PC-9 (cell line): ENCODE measurements around the gene ZBTB7C. TPM values are rescaled to one million over a fixed set of nuclear protein-coding genes. Genes with fewer than 3 reads are reported as not detected.

Experiments used
- BruUV-seq: library from RNA; stranded (reverse); fragments of 400-500 nt; replicated peaks from 2 replicates; lab custom pipeline; 2021; lab: Mats Ljungman, UMichigan
- CTCF ChIA-PET: fragments of 300-600 bp; sonication (Branson Sonifier 250); formaldehyde crosslinking; loops from one replicate; lab custom pipeline; 2022; ENCODE audit warnings: antibody characterized with exemption; lab: Charles Lee
- POLR2A ChIA-PET: fragments of 300-600 bp; sonication (Branson Sonifier 250); formaldehyde crosslinking; loops from one replicate; lab custom pipeline; 2022; ENCODE audit warnings: antibody characterized with exemption; ENCODE audit not compliant: unreplicated experiment; lab: Charles Lee
- DNase-seq, 2 experiments: peaks; one replicate each; pipeline versions ENCODE4 v3.0.0 to v3.0.0-alpha.2; 2015 to 2022; ENCODE audit warnings: mixed read lengths in 1 of 2
- H2AFZ ChIP-seq: fragments of 200-600 bp; sonication (generic); 2 replicates; pipeline ENCODE4 v1.8.1; 2017; ENCODE audit warnings: antibody characterized with exemption
- H3F3A ChIP-seq: fragments of 200-600 bp; sonication (generic); 2 replicates; pipeline ENCODE4 v1.8.1; 2017; ENCODE audit warnings: antibody characterized with exemption, mild to moderate bottlenecking, low read depth; ENCODE audit not compliant: insufficient read depth
- H3K27ac ChIP-seq: fragments of 200-600 bp; sonication (generic); 2 replicates; pipeline ENCODE4 v1.6.1; 2016; ENCODE audit warnings: mixed run types
- H3K27me3 ChIP-seq: fragments of 200-600 bp; sonication (generic); 2 replicates; pipeline ENCODE4 v1.6.1; 2016; ENCODE audit warnings: low read depth, mixed run types; ENCODE audit not compliant: insufficient read depth
- H3K36me3 ChIP-seq: fragments of 200-600 bp; sonication (generic); 2 replicates; pipeline ENCODE4 v1.6.1; 2016; ENCODE audit warnings: low read depth, mixed run types
- H3K4me1 ChIP-seq: fragments of 200-600 bp; sonication (generic); replicated peaks from 2 replicates; pipeline ENCODE4 v1.6.1; 2016; ENCODE audit warnings: mixed run types; ENCODE audit not compliant: insufficient read depth
- H3K4me2 ChIP-seq: fragments of 200-600 bp; sonication (generic); 2 replicates; pipeline ENCODE4 v1.6.1; 2017; ENCODE audit warnings: mixed run types
- H3K4me3 ChIP-seq: fragments of 200-600 bp; sonication (generic); 2 replicates; pipeline ENCODE4 v1.6.1; 2016; ENCODE audit warnings: mixed run types
- H3K79me2 ChIP-seq: fragments of 200-600 bp; sonication (generic); 2 replicates; pipeline ENCODE4 v1.6.1; 2017; ENCODE audit warnings: low read depth, mixed run types
- H3K9me2 ChIP-seq: fragments of 200-600 bp; sonication (generic); 2 replicates; pipeline ENCODE4 v1.8.1; 2017; ENCODE audit warnings: mild to moderate bottlenecking; ENCODE audit not compliant: insufficient read depth
- H3K9me3 ChIP-seq: fragments of 200-600 bp; sonication (generic); 2 replicates; pipeline ENCODE4 v1.8.1; 2016; ENCODE audit warnings: low read depth; ENCODE audit not compliant: insufficient read depth
- H4K20me1 ChIP-seq: fragments of 200-600 bp; sonication (generic); 2 replicates; pipeline ENCODE4 v1.8.1; 2017; ENCODE audit not compliant: insufficient read depth
- EZH2 ChIP-seq: fragments of 200-600 bp; sonication (generic); IDR thresholded peaks from 2 replicates; pipeline ENCODE4 v1.8.0; 2017; ENCODE audit warnings: antibody characterized with exemption, low read depth
- intact Hi-C: fragments of 100-400 bp; cut with micrococcal nuclease; formaldehyde crosslinking; loops from one replicate; pipeline ENCODE4 v1.10.0; 2022; ENCODE audit not compliant: unreplicated experiment
- total RNA-seq: library from RNA; stranded (reverse); gene quantifications from 2 replicates; pipeline ENCODE4 v1.2.3, GENCODE V29; 2021
- TF ChIP-seq, protein P1 (sequence below): fragments of 200-600 bp; sonication (generic); conservative IDR thresholded peaks from 2 replicates; pipeline ENCODE4 v1.6.1; 2017; ENCODE audit warnings: mixed run types, antibody characterized with exemption, mild to moderate bottlenecking, moderate library complexity

Gene ZBTB7C
- total RNA-seq, 1 experiment from 2014 or later: not detected

DNA sequence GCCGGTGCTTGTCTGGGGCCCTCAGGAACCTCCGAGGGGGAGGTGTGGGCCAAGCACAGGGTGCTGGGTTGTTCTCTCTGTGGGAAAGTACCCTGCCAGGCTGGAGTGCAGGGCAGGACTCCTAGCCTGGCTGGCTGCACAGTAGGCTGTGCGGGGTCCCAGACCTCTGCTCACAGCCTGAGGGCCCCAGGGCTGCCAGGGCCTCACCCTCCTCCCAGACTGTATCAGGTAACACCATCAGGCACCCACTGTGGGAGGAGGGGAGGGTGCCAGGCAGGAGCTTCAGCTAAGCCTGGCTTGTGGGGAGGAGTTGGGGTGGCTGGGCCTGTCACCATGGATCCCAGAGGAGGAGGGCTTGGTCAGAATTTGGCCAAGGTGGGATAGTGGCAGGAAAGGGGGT lies 266.8 kb downstream of the ZBTB7C start:
- H3K36me3 ChIP-seq: no peaks in the 10 kb centered on the region
- H3F3A ChIP-seq: peaks cover 3% of the 10 kb centered on the region; the same call in 1 of the 2 replicates
- no peaks in the 10 kb centered on the region for H3K79me2 ChIP-seq
- CTCF ChIA-PET: no interaction called here
- POLR2A ChIA-PET: no interaction called here
- no peaks in the 10 kb centered on the region; the same call in 1 of the 2 replicates for H3K27me3 ChIP-seq
- no peaks in the 10 kb centered on the region for H3K9me3 ChIP-seq
- H3K4me1 ChIP-seq: peaks cover 47% of the 10 kb centered on the region
- no peak overlapping the region for H2AFZ ChIP-seq
- H3K9me2 ChIP-seq: no peaks in the 10 kb centered on the region
- no TSS peak for BruUV-seq
- no peak for DNase-seq
- no peak overlapping the region for H3K4me3 ChIP-seq
- no peak overlapping the region; the same call in 1 of the 2 replicates for H3K4me2 ChIP-seq
- H4K20me1 ChIP-seq: no peaks in the 10 kb centered on the region
- intact Hi-C loops: no loop called here
- no peak overlapping the region for H3K27ac ChIP-seq
- no peak for TF ChIP-seq EZH2
- TF ChIP-seq, protein P1, sequence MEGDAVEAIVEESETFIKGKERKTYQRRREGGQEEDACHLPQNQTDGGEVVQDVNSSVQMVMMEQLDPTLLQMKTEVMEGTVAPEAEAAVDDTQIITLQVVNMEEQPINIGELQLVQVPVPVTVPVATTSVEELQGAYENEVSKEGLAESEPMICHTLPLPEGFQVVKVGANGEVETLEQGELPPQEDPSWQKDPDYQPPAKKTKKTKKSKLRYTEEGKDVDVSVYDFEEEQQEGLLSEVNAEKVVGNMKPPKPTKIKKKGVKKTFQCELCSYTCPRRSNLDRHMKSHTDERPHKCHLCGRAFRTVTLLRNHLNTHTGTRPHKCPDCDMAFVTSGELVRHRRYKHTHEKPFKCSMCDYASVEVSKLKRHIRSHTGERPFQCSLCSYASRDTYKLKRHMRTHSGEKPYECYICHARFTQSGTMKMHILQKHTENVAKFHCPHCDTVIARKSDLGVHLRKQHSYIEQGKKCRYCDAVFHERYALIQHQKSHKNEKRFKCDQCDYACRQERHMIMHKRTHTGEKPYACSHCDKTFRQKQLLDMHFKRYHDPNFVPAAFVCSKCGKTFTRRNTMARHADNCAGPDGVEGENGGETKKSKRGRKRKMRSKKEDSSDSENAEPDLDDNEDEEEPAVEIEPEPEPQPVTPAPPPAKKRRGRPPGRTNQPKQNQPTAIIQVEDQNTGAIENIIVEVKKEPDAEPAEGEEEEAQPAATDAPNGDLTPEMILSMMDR: no peak

GRCh38 chr18:48140731-48141130 lies 268.5 kb downstream of the ZBTB7C start:
- H3K4me1 ChIP-seq: peaks cover 47% of the 10 kb centered on the region
- H3K9me2 ChIP-seq: no peaks in the 10 kb centered on the region
- H3K36me3 ChIP-seq: no peaks in the 10 kb centered on the region
- H3K27me3 ChIP-seq: no peaks in the 10 kb centered on the region; the same call in 1 of the 2 replicates
- no peak for DNase-seq
- no peaks in the 10 kb centered on the region for H3K79me2 ChIP-seq
- CTCF ChIA-PET: no interaction called here
- no peak overlapping the region for H3K4me3 ChIP-seq
- H2AFZ ChIP-seq: no peak overlapping the region
- H3K9me3 ChIP-seq: no peaks in the 10 kb centered on the region
- no peak for TF ChIP-seq EZH2
- TF ChIP-seq, protein P1: no peak
- no peak overlapping the region for H3K27ac ChIP-seq
- no TSS peak for BruUV-seq
- no peak overlapping the region for H3K4me2 ChIP-seq
- intact Hi-C loops: no loop called here
- H3F3A ChIP-seq: peaks cover 3% of the 10 kb centered on the region; the same call in 1 of the 2 replicates
- H4K20me1 ChIP-seq: no peaks in the 10 kb centered on the region
- POLR2A ChIA-PET: no interaction called here

DNA sequence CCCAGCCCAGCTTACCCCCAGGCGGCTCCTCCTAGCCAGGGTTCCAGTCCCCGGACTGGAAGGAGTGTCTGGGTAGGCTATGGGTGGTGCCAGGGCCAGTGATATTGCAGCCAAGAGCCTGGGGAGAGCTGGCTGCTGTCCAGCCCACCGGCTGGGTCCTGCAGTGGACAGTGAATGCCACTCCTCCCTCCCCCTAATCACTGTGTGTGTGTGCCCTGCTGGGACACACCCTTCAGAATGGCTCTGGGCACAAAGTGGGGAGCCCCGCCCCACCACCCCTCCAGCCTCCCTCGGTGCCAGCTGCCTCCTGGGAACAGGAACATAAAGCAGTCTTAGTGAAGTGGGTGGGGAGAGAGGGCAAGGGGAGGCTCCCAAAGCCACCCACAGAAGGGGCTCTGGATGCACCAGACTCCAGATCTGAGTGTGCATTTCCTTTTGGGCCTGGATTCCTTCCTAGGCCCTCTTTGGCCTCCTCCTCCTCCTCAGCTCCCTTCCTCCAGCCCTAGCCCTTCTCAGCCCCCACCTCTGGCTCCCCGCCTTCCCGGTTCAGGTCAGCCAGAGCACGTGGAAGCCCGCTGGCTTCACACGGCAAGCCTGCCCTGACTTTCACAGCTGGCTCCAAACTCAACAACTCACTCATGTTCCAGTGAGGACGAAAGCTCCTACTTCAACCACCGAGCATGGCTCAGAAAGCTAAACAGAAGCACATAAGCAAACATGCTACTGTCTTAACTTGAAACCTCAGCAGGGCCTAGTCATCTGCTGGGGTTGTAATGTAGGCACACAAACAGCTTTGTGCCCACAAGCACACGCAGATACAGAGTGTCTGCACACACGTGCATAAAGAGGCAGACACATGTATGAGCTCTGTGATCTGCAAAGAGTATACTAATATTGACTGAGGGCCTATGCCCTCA lies 269.5 kb downstream of the ZBTB7C start:
- peaks cover 51% of the 10 kb centered on the region for H3K4me1 ChIP-seq
- H3K9me3 ChIP-seq: no peaks in the 10 kb centered on the region
- H3K4me3 ChIP-seq: no peak overlapping the region
- POLR2A ChIA-PET: no interaction called here
- no peaks in the 10 kb centered on the region for H3K9me2 ChIP-seq
- TF ChIP-seq, protein P1: no peak
- TF ChIP-seq EZH2: no peak
- no peaks in the 10 kb centered on the region for H3K36me3 ChIP-seq
- H3K27ac ChIP-seq: no peak overlapping the region
- peak; percentile 55 to 74 for DNase-seq
- BruUV-seq: no TSS peak
- no peaks in the 10 kb centered on the region for H3K79me2 ChIP-seq
- intact Hi-C loops: no loop called here
- H3K27me3 ChIP-seq: no peaks in the 10 kb centered on the region; the same call in 1 of the 2 replicates
- H3K4me2 ChIP-seq: peak overlapping the region; percentile 37
- H3F3A ChIP-seq: peaks cover 3% of the 10 kb centered on the region; the same call in 1 of the 2 replicates
- H2AFZ ChIP-seq: no peak overlapping the region
- CTCF ChIA-PET: no interaction called here
- no peaks in the 10 kb centered on the region for H4K20me1 ChIP-seq
